Non-pigmented ciliary epithelial cell (primary cell): ENCODE results near the gene TBX4.

ENCODE experiments used
- DNase-seq: peaks from one replicate; pipeline ENCODE4 v3.0.0-alpha.2; 2010; ENCODE audit warnings: low read depth

TBX4 gene

DNA sequence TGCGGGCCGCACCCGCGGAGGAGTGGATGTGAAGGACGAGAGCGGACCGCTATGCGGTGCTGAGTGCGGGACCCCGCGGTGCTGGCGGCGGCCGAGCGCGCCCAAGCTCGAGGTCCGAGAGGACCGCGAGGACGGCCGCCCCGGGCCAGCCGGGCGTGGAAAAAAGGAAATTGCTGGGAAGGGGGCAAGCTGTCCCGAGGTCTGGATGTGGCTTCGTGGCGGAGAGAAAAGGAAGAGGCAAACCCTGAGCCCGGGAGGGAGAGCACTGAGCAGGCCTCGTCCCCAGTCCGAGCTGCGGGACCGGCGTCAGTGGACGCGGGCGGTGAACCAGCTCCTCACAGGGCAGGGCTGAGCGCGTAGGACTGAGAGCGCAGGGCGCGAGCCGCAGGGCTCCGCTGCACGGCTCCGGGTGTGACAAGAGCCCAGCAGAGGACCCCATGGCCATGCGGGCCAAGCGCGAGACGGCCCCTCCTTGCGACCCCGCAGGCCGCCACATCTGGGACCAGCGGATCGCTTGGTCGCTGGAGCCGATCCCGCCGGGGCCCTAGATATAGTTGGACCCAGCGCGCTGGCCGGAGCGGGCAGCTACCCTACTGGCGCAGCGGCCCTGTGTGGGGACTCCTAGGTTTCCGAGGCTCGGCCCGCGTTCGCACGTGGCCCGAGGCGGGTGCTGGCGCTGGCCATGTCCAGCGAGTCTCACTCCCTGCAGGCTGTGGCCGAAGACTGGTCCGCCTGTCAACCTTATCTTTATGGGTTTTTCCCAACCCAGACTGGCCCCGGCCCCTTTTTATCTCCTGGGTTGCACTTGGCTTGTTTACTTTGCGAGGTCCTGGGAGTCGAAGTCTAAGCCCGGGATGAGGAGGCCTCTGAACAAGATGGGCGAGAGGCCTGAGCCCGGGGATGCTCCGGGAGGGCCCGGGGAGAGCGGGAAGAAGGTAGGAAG is 2.4 kb downstream of the TBX4 start:
- no peak for DNase-seq

GRCh38 chr17:61455324-61456060 is 3.3 kb downstream of the TBX4 start:
- no peak for DNase-seq

DNA sequence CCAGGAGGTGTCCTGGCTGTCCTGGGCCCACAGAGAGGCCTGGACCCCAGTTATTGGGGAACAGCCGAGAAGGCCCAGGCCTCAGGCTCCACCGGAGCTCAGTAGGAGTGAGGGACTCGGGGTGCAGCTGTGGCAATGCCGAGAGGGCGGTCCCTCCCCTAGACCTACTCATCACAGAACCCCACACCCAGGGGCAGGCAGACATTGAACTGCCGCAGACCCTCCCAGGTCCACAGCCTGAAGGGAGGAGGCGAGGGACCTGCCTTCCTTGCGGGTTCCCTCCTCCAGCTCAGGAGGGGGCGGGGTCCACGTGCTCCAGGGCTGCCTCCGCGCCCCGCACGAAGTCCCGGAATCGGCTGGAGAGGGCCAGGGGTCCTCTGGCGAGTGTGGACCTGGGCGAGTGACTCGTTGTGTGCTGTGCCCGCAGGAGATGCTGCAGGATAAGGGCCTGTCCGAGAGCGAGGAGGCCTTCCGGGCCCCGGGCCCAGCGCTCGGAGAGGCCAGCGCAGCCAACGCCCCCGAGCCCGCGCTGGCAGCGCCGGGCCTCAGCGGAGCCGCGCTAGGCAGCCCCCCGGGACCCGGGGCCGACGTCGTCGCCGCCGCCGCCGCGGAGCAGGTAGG is 3.9 kb downstream of the TBX4 start:
- DNase-seq, result no peak

GRCh38 chr17:61456688-61457225 is 4.5 kb downstream of the TBX4 start:
- DNase-seq, result no peak

DNA sequence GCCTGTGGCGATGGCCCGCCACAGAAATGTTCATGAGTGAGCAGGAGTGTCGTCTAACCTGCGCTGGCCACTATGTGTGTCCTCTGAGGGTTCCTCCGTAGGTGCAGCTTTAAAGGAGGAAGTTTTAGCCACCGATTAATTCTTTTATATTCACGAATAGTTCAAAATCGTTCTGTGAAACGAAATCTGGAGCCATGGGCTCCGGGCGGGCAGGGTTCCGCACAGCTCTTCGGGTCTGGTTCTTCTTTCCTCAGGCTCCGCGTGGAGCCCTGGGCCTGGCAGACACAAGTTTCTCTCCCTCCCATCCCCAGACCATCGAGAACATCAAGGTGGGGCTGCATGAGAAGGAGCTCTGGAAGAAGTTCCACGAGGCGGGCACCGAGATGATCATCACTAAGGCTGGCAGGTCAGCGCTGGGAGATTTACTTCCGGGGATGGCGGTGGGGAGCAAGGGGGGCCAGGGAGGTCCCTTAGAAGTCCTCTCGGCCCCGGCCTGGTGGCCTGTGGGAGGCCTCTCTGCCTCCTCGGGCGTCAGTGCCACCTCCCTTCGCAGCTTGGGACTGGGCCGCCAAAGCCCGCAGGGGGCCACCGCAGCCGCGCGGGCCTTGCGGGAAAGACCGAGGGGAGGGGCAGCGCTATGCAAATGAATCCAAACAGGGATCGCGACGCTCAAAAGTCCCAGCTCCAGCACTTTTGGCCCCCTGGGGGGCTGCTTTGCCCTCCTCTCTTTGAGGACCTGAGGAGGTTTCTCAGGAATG is 5.2 kb downstream of the TBX4 start:
- no peak for DNase-seq

GRCh38 chr17:61458000-61458399 is 5.8 kb downstream of the TBX4 start:
- no peak for DNase-seq

DNA sequence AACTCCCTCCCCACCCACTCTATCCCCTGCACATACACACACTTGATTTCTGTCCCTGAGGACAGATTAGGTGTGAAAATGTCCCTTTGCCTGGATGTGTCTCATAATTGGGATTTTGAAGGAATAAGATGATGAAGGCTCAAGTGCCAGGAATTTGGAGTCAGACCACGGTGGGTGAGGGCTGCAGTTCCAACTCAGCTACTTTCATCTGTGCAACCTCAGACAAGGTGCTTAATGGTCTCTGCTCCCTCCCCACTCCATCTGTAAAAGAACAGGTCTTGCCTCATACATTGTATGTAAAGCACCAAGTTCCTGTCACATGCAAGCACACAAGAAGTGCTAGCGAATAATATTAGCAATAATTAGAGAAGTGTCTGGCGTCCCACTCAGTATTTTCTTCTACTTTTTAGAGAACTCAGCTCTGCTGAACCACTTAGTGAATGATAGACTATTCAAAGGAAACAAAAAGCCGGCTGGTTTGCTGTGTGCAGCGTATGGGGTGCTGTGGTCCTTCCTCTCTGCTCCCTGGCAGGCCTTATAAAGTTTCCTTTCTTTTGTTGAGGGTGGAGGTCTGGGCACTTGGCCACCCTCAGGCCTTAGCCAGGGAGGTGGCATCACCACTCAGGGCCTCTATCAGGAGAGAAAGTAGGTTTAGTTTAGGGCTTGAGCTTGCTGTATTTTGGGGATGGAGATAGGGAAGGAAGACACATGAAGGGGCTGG is 6.4 kb downstream of the TBX4 start:
- no peak for DNase-seq

GRCh38 chr17:61459142-61459809 is 7.1 kb downstream of the TBX4 start:
- no peak for DNase-seq

GRCh38 chr17:61459939-61460718 is 7.9 kb downstream of the TBX4 start:
- no peak for DNase-seq

- DNase-seq, result no peak
These were observed 8.8 kb downstream of the TBX4 start for GRCh38 chr17:61460796-61461585.

GRCh38 chr17:61461586-61461966 is 9.4 kb downstream of the TBX4 start:
- DNase-seq, result no peak

DNA sequence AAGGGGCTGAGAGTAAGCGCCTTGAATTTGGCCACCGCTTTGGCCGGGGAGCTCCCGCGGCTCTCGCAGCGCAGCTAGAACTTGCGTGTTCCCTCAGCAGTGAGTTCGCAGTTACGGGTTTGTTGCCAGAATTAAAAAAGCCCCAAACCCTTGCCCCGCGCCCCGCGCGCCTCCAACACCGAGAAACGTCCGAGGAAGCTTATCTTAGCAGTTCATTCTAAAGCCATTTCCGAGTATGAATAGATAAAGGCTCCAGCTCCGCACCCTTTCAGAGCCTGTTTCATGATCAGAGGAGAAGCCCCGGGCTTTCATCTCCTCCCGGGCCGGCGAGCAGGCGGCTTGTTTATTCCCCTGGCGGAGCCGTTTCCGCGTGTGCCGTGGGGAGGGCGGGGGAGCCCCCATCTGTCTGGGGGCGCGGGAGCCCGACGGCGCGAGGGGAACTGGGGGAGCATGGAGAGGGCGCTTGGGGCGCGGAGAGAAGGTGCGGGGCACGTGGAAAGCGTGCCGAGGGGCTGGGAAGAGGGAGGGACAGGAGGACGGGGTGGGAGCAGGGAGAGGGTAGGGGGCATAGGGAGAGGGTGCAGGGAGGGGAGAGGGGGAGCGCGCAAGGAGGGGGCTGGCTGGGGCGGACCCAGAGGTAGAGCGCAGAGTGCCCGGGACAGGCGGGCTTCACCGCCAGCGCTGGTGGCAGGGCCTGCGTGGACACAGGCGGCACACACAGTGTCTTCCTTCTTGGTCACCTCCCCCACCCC is 9.9 kb downstream of the TBX4 start:
- no peak for DNase-seq

- DNase-seq, result no peak
These were observed 10.6 kb downstream of the TBX4 start for GRCh38 chr17:61462719-61463315.

DNA sequence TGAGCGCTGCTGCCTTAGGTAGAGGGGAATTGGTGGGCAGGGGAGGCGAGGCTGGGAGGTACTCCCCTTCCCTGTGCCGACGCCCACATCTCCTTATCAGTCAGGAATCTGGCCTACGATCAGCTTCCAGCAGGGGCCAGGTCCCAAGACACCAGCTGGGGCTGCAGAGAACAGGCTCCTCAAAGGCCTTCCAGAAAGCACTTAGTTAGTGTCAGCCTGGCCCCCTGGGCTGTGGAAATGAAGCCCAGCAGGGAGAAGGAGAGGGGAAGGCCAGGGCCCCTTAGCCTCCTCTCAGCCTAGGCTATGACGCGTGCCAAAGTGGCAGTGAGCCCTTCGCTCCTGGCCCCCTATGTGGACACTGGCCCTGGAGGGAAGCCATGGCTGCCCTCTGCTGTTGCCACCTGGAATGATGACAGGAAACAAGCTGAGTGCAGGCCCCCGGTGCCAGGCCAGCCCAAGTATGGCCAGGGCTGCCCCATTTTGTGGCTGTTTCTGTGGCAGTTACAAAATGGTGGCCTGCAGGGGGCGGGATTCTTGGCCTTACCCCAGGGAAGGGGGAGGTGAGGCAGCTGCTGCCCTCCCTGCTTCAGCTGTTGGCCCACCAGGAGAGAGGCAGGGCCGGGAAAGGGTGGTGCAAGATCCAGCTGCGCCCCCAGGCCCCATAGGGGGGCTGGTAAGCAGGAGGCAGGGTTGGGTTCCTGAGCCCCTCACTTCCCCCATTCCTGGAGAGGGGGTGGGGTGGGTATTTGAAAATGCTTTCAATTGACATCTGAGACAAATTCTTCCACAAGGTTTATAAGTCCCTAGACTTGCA is 11.3 kb downstream of the TBX4 start:
- no peak for DNase-seq

DNA sequence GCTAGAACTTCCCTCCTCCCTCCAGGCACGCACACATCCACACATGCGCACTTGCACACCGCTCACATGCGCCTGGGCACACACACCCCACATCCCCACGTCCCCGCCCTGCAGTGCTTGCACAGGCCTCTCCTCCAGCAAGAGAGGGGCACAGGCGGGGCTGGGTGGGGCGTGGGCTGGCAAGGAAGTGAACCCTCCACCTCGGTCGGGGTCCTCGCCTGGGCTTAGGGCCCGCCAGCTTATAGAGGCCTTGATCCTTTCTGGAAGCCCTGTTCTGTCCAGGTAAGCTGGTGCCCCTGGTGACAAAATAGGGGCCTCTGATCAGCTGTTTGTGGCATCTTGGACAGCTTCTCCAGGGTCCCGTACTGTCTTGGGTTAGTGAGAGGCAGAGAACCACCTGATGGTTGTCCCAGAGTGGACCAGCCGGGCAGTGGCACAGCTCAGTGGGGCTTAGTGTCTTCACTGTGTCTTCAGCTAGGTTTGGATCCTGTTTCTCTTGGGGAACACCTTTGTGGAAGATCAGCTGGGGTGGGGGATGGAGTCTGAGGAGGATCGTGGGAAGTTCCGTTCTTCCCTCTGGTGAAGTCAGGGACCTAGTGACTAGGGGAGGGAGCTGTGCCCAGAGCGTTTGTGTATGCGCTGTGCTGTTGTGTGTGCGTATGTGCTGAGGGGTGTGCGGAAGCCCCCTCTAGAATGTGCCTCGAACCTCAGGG is 12.1 kb downstream of the TBX4 start:
- no peak for DNase-seq

DNA sequence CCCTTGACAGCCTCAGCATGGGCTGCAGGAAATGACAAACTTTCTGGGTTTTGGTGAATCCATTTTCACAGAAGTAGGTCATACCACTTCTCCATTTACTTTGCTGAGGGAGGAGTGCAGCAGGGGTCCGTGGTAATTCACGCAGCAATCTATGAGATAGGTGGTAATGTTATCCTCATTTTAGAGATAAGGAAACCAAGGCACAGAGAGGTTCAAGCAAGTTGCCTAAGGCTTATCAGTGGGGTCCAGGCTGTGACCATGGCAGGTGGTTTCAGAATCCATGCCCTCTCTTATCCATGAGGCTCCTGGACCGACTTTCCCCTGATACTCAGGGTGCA is 12.6 kb downstream of the TBX4 start:
- no peak for DNase-seq
